AG04449 (cell line): ENCODE results near the gene CNTNAP2.

Experiments
- CTCF ChIA-PET: fragments of 350-600 bp; formaldehyde crosslinking; extraction: SDS; loops from one replicate; lab custom pipeline; 2021; ENCODE audit warnings: antibody characterized with exemption; lab: Yijun Ruan, JAX
- POLR2A ChIA-PET: fragments of 400-600, 350-600 bp; formaldehyde crosslinking; extraction: SDS; loops from one replicate; lab custom pipeline; 2020; ENCODE audit warnings: antibody characterized with exemption, inconsistent platforms; lab: Yijun Ruan, JAX
- DNase-seq: peaks from one replicate; pipeline ENCODE4 v3.0.0-alpha.2; 2010; ENCODE audit warnings: low read depth, low spot score
- H3K4me3 ChIP-seq: 2 replicates; pipeline ENCODE4 v1.5.1; 2011; ENCODE audit warnings: low read depth, mild to moderate bottlenecking, control low read depth, low read length
- TF ChIP-seq, protein P1 (sequence below): IDR thresholded peaks from one replicate; pipeline ENCODE4 v1.5.1; 2011; ENCODE audit warnings: mild to moderate bottlenecking, moderate library complexity, low read length, control low read depth, inconsistent platforms; ENCODE audit not compliant: insufficient read depth; ENCODE audit errors: missing control alignments

Gene CNTNAP2

DNA sequence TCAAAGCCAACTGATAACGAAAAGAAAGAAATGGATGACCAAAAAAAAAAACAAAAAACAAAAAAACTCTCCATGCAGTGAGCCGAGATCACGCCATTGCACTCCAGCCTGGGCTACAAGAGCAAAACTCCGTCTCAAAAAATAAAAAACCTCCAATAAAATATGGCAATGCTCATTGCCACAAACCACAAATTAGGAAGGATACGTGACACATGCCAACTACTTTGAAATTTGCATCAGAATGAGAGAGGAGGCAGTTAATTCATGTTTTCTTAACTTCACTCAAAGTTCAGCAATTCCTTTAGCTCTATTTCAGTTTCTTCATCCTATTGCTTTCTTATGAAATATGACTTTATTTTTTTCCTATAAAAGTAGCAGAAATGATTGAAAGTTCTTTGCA is 2075.9 kb downstream of the CNTNAP2 start:
- CTCF ChIA-PET = no interaction called here
- no peak for DNase-seq
- POLR2A ChIA-PET = no interaction called here
- H3K4me3 ChIP-seq = no peak overlapping the region
- TF ChIP-seq, protein P1, sequence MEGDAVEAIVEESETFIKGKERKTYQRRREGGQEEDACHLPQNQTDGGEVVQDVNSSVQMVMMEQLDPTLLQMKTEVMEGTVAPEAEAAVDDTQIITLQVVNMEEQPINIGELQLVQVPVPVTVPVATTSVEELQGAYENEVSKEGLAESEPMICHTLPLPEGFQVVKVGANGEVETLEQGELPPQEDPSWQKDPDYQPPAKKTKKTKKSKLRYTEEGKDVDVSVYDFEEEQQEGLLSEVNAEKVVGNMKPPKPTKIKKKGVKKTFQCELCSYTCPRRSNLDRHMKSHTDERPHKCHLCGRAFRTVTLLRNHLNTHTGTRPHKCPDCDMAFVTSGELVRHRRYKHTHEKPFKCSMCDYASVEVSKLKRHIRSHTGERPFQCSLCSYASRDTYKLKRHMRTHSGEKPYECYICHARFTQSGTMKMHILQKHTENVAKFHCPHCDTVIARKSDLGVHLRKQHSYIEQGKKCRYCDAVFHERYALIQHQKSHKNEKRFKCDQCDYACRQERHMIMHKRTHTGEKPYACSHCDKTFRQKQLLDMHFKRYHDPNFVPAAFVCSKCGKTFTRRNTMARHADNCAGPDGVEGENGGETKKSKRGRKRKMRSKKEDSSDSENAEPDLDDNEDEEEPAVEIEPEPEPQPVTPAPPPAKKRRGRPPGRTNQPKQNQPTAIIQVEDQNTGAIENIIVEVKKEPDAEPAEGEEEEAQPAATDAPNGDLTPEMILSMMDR = no peak

GRCh38 chr7:148201992-148202391 is 2085.4 kb downstream of the CNTNAP2 start:
- POLR2A ChIA-PET = no interaction called here
- no peak for DNase-seq
- TF ChIP-seq, protein P1 = no peak
- CTCF ChIA-PET = no interaction called here
- no peak overlapping the region for H3K4me3 ChIP-seq

DNA sequence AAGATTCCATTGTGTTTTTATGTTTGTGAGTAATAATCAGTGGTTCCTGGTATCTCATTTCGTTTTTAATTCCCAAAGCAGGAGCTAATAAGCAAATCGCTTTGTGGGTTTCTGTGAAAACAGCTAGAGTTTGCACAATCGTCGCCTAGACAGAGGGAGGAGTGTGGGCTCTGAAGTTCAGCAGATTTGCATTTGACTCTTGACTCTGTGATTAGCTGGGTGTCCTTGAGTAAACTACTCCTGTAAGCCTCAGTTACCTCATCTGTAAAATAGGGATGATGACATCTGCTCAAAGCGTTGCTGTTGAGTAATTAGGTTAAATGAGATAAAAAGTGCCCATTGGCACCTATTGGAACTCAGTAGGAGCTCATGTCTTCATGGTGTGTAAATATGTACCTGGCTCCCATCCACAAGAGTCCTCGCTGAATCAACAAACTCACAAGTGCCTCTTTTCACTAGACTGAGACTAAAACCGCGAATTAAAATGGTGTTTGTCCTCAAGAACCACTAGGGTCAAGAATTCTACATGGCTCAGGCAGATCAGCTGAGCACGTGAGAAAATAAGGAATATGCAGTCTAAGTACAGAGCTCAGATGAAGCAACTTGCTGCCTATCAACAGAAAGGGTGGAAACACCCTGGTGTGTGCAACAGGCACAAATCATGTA is 2088.2 kb downstream of the CNTNAP2 start:
- no peak overlapping the region for H3K4me3 ChIP-seq
- ChIA-PET POLR2A (no interaction called here), CTCF (no interaction called here)
- TF ChIP-seq, protein P1 = no peak
- DNase-seq = no peak

DNA sequence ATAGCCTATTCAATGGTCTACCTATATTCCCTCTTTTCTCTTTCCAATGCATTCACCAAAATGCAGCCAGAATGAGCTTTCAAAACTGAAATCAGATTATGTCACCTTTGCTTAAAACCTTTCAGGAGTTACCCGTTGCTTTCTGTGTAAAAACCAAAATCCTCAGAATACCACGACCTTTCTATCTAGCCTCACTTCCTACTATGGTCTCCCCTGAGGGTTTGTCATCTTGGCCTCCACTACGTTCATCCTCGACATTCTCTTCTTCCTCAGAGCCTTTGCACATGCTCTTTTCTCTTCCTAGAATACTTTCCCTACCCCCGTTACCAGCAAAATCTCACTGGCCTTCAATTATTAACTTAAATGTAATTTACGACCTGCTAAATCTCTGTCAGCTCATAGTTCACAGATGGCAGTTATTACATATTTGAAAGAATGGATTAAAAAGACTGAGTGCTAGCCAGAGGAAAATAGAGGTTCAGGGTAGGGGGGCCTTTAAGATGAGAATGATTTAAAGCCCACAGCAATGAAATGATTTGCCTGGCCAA is 2093.1 kb downstream of the CNTNAP2 start:
- DNase-seq = no peak
- TF ChIP-seq, protein P1 = no peak
- POLR2A ChIA-PET = no interaction called here
- CTCF ChIA-PET = no interaction called here
- H3K4me3 ChIP-seq = no peak overlapping the region

DNA sequence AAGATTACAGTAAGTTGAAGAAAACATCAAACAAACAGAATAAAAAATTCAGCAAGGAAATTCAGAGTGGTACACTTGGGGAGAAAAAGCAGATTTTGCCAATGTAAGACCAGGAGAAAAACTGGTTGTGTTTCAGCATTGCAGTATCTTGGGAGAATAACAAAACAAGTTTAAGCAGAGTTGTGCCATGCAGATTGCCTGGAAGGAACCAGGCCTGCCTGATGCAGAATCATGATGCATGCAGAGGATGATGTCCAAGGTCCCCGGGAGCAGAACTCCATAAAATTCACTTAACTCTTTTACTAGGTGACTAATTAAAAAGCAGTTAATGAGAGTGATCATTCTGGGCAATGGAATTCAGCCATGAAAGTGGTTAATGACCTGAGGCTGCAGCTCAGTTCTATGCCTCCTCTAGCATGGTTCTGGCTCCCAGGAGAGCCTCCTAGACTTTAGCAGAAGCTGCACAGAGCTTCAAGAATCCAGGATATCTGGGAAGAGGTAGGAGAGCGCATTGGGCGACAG is 2094.3 kb downstream of the CNTNAP2 start:
- POLR2A ChIA-PET = no interaction called here
- DNase-seq = no peak
- CTCF ChIA-PET = no interaction called here
- H3K4me3 ChIP-seq = no peak overlapping the region
- TF ChIP-seq, protein P1 = no peak

DNA sequence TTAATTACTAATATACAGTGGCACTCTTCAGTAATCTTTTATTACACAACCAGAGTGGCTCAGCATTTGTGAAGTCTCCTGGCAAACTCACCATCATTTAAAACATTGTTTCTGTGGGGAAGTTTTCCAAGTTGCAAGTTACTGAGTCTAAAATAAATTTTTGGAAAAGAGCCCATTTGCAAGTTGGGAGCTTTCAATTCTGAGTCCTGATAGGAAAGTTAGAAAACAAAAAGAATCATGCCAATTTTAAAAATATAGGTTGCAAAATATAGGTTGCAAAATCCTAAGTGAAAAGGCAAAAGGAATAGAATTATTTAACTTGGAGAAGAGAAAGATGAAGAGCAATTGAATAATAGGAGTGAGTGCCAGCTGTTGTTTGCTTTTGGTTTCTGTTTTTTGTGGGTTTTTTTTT is 2095.1 kb downstream of the CNTNAP2 start:
- ChIA-PET CTCF (no interaction called here), POLR2A (no interaction called here)
- TF ChIP-seq, protein P1 = no peak
- no peak for DNase-seq
- H3K4me3 ChIP-seq = no peak overlapping the region
